HG02763 (cell line): Measurements from ENCODE around the gene TRIM47.

Experiments used
- ATAC-seq: cut with Tn5 transposase; IDR thresholded peaks from one replicate; pipeline ENCODE4 v1.9.1; 2021; ENCODE audit warnings: mild to moderate bottlenecking, moderate library complexity; ENCODE audit not compliant: unreplicated experiment

Gene TRIM47

GRCh38 chr17:75834279-75834920, 44.0 kb downstream of the TRIM47 start:
- no peak for ATAC-seq

DNA sequence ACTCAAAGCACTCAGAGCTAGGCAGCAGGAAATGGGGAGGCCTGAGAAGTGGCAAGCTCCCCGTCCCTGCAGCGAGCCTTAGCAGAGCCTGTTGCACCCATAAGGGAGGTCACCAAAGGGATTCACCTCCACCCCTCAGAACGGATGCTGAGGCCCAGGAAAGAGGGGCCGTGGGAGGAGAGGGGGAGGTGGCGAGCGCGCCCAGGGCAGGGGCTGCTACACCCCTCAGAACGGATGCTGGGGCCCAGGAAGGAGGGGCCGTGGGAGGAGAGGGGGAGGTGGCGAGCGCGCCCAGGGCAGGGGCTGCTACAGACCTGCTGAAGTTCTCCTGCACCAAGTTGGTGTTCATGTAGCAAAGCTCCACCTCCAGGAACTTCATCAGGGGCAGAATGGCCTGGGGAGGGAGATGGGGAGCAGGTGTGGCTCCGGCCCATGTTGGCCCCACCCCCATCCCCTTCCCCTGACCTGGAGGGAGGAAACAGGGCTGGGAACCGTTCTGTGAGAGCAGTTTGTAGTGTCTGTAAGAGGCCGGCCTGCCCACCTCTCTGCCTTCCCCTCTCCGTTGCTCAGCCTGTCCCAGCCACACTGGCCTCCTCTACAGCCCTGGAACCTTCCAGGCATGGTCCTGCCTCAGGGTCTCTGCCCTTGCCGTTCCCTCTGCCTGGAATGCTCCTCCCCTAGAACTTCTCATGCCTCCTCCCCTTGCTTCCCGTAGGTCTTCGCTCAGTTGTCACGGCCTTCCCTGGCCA, 45.6 kb downstream of the TRIM47 start:
- ATAC-seq = no peak

GRCh38 chr17:75832164-75832651, 46.2 kb downstream of the TRIM47 start:
- ATAC-seq = no peak

DNA sequence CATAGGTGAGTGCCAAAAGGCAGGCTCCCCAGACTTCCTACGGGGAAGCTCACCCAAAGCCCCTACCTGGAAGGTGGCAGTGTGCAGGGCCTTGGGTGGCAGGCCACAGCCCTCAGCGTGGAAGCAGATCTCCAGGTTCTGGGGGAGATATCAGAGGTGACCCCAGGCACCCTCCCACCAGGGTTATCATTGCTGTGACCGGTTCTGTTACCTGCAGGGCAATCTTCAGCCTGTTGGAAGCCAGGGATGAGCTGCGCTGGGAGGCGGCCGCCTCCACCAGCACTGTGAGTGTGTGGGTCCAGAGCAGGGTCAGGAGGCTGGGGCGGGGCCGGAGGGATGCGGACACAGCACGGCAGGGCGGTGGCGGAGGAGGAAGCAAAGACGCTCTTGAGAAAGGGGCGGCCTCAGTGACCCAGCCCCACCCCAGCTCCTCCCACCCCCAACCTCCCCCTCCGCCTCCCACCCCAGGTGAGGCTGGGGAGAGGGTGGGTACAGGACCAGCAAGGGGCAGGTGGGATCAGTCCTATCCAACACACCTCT, 47.3 kb downstream of the TRIM47 start:
- no peak for ATAC-seq

DNA sequence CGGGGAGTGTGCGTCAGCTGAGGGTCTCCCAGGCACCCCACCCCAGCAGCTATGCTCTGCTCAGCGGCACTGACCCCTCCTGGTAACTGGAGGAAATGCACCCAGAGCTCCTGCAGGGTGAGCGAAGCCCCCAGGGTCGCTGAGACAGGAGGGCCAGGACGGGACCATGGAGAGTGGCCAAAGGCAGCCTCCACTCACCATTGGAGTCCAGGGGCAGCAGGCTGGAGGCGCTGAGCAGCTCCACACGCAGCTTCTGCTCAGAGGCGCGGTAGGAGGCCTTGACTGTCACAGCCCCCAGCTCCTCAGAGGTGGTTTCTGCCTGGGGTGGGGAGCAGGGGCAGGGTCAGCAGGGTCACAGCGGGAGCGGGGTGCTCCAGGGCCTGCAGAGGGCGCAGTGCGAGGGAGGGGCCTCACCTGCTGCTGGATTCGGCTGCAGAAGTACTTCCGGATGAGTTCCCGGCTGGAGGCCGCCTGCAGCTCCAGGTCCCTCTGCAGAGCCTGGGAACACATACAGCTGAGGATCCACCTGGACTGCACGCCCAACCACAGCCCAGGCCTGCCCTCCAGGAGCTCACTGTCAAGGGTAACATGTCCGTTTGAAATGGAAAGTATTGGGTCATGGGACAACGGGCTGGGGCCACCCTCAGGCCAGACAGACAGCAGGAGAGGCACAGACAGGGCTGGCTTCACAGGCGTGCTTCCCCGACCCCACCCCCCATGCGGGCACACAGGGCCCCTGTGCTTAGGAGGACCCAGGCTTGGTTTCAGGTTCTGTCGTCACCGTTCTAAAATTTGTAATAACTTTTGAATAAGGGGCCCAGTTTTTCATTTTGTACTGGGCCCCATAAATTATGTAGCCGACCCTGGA, 48.0 kb downstream of the TRIM47 start:
- ATAC-seq = no peak

- ATAC-seq = no peak
These were observed 48.6 kb downstream of the TRIM47 start for GRCh38 chr17:75829747-75830146.

GRCh38 chr17:75828741-75829140, 49.6 kb downstream of the TRIM47 start:
- no peak for ATAC-seq

DNA sequence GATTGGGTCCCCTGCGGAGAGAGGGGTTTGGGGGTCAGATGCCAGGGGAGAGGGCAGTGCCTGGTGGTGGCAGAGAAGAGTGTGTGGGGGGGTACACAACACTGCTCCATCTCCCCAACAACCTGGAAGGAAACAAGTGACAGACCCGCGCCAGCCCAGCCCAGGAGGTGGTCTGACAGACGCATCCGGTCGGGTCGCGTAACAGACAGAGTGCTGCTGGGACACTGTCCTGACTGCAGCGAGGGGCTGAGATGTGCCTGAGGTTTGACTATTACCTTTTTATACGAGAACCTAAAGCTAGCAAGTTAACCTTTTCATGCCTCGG, 50.3 kb downstream of the TRIM47 start:
- no peak for ATAC-seq

DNA sequence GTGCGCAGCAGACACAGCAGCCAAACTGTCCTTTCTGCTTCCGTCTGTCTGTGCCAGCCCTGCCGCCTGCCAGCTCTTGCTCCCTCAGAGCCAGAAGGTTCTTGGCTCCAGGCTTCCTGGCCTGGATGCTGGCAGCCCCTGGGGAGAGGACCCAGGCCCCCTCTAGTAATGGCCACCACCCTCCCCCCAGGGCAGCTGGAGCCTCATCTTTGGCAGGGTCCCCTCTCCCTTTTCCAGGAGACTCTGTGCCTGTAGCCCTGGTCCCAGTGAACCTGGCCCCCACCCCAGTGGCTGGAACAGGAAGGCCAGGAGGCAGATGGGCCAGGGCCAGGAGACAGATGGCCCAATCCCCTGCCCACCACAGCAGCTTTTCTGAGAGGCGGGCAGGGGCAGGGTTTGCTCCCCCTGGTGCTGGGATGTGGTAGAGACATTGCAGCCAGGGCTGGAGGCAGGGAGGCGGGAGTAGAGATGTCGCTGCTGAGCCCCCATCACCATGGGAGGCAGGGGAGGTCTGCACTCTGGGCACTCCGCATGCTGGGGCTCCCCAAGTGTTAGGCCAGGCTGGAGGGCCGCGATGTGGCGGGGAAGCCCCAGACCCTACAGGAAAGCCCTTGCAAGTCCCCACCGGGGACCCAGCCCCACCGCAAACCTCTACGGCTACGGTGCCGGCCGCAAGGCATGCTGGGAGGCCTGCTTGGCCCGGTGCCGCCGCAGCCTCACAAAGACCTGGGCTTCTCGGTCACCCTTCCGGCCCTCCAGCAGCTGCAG, 50.9 kb downstream of the TRIM47 start:
- no peak for ATAC-seq

GRCh38 chr17:75826561-75827307, 51.6 kb downstream of the TRIM47 start:
- ATAC-seq = no peak

GRCh38 chr17:75825748-75826370, 52.5 kb downstream of the TRIM47 start:
- ATAC-seq = no peak

DNA sequence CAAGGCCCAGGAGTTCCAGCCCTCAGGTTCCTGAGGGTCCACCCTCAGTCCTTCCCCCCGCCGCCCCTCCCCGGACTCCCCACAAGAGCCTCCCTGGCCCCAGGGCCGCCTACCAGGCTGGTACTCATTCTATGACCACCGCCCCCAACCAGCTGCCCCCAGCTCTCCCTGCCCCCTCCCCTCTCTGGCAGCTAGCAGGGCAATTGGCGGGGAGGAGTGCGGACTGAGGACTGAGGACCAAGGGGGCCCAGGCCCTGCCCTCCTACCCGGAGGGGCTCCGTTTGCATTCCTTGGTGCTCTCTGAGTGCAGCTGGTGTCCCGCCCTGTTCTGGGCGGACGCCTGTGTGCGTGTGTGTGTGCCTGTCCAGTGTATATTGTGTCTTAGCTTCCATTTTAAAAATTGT, 53.2 kb downstream of the TRIM47 start:
- no peak for ATAC-seq

GRCh38 chr17:75824666-75825065, 53.7 kb downstream of the TRIM47 start:
- ATAC-seq = no peak
